Measurements from ENCODE around the gene DGKE. TPM values are rescaled to one million over a fixed set of nuclear protein-coding genes. Genes with fewer than 3 reads are reported as not detected.

The DGKE gene
- total RNA-seq, 1 donor from 2014 or later, result 11.8 TPM

DNA sequence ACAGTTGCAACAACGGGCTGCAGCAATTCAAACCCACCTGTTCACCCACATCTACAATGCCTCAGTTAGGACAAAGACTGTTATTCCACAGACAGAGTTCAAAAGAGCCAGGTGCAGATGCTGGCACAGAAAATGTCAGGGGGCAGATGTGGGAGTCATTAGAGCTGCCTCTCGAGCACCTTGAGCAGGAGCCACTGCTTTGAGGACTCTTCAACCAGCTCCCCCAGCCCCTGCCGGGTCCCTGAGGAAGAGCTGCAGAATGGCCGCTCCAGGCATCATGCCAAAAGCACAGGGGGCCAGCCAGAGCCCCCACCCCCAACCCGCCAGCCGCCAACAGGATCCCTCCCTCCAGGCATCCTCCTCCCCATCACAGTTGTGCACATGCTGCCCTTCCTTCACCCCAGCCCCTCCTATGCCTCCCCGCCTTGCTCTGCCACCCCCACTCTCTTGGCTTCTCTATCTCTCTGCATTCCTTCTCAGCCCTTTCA, 21.0 kb upstream of the DGKE start:
- DNase-seq (ENCODE audit: extremely low read depth, low read depth, low spot score), result no peak

- no peak for DNase-seq (ENCODE audit: extremely low read depth, low read depth, low spot score)
Observed at GRCh38 chr17:56815711-56816110, 18.2 kb upstream of the DGKE start.

DNA sequence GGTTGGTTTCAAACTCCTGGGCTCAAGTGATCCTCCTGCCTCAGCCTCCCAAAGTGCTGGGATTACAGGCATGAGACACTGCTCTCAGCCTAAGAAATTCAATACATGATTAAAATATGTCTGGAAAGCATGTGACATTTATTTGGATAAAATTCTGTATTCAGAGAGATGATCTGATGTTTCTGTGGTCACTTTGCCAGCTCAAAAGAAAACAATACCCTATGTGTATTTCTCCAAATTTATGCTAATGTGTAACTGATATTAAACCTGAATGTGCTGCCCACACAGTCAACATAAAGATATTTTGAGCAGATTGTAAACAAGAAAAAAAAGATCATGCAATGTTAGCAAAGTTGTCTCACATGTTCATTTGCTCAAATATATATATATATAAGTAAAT, 16.9 kb upstream of the DGKE start:
- no peak for DNase-seq (ENCODE audit: extremely low read depth, low read depth, low spot score)

DNA sequence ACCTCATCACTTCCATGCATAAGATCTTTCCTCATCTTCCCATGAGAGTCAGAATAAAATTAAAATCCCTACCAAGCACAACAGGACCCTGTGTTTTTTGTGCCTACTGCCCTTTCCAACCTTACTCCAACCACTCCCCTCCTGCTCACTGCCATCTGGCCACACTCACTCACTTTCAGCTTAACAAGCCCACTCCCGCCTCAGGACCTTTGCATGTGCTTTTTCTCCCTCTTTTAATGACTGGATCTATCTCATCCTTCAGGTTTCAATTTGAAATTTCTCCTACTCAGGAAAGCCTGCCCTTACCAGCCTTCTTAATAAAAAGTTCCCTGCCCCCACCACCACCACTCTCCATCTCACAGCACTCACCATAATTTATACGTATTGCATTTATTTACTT, 14.9 kb upstream of the DGKE start:
- no peak for DNase-seq (ENCODE audit: extremely low read depth, low read depth, low spot score)

DNA sequence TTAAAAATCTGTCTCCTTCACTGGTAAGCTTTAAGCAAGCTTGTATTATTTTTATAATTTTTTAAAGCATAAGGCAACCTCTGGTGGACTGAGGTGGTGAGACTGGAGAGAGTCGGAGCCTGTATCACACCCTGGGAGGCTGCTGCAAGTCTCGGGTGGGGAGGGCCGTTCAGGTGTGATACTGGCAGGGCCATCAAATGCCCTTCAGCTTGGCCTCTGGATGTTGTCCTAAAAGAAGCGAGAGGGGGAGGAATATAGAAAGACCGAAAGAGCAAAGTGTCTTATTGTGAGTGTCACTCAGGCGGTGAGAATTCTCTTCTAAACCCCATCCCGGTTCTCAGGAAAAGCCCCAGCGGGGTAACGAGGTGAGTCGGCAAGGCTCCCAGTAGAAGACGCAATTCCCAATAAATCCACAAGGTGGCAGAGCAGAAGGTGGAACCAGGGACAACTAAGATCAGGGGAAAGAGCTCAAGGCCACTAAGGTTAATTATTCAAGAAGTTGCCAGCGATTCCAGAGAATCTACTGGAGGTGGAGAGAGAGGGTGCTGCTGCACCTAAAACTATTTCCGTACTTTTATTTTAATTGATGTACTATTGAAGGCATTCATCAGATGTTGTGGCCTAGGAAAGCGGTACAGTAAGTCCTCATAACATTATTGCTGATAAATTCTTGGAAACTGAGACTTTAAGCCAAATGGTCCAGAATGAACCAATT, 14.4 kb upstream of the DGKE start:
- no peak for DNase-seq (ENCODE audit: extremely low read depth, low read depth, low spot score)

DNA sequence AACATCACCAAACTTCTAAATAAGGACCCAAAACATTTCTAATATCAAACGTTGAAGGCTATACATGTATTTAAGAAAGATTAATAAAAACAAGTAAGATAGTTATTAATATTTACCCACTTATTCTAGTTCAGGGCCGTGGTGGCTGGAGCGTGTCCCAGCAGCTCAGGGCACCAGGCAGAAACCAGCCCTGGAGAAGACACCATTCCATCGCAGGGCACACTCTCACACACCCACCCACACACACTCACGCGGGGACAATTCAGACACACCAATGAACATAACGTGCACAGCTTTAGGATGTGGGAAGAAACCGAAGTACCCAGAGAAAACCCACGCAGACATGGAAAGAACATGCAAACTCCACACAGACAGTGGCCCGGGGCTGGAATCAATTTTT, 13.7 kb upstream of the DGKE start:
- no peak for DNase-seq (ENCODE audit: extremely low read depth, low read depth, low spot score)

- no peak for DNase-seq (ENCODE audit: extremely low read depth, low read depth, low spot score)
Observed at GRCh38 chr17:56821847-56822534, 12.0 kb upstream of the DGKE start.

- no peak for DNase-seq (ENCODE audit: extremely low read depth, low read depth, low spot score)
Observed at GRCh38 chr17:56822725-56823124, 11.2 kb upstream of the DGKE start.

DNA sequence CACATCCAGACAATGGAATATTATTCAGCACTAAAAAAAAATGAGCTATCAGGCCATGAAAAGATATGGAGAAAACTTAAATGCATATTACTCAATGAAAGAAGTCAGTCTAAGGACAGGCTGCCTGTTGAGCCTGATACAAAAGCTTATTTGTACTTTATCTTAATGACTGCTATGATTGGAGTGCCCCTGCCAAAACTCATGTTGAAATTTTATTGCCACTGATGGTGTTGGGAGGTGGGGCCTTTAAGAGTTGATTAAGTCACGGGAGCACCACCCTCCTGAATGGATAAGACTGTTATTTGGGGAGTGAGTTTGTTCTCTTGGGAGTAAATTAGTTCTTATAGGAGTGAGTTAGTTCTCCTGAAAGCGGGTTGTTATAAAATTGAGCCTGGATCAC, 10.1 kb upstream of the DGKE start:
- DNase-seq (ENCODE audit: extremely low read depth, low read depth, low spot score), result no peak

DNA sequence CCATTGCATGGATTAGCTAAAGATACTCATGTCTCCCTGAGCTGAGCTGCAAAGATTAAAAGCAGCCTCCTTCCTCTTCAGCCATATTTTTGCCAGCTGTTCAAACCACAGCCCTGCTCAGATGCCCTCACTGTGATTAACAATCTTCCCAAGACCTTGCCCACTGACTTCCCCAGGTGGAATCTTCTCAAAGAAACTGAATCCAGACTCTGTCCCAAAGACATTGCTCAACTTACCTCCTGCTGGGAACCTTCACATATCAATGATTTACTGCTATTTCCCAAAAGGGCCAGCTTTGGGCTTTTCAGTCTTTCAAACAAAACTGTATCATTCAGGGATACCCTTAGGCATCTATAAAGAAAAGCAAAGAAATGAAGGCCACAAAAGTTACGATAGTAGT, 9.4 kb upstream of the DGKE start:
- DNase-seq (ENCODE audit: extremely low read depth, low read depth, low spot score), result no peak

DNA sequence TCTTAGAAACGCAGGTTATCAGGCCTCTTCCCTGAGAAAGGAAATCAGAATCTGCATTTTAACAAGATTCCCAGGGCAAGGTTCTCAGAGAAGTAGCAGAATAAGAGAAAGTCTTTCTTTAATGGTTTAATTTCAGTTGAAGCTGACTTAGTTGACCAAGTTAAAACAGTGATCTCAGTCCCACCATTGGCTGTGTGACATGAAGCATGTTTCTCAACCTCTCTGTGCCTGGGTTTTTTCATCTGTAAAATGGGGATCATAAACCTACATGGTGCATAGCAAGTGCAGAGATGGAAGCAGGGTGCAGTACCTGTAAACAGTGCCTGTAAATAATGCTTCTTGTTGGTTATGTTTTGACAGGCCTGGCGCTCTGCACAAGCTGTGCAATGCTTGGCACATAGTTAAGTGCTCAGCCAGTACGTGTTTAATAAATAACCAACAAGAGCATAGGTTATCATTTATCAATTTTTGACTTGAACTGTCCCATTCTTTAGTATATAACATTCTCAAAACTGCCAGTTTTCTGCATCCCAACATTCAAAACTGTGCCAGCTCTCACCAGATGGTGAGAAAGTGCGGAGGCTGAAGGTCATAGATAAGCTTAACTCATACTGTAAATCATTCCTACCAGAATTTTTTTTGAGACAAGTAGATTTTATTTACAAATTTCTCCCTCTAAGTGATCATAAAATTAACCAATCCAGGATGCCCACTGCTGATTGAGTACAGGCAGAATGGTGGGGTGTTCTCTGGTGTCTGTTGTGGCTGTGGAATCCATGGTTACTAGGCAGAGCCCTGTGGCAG, 7.1 kb upstream of the DGKE start:
- DNase-seq (ENCODE audit: extremely low read depth, low read depth, low spot score), result no peak

DNA sequence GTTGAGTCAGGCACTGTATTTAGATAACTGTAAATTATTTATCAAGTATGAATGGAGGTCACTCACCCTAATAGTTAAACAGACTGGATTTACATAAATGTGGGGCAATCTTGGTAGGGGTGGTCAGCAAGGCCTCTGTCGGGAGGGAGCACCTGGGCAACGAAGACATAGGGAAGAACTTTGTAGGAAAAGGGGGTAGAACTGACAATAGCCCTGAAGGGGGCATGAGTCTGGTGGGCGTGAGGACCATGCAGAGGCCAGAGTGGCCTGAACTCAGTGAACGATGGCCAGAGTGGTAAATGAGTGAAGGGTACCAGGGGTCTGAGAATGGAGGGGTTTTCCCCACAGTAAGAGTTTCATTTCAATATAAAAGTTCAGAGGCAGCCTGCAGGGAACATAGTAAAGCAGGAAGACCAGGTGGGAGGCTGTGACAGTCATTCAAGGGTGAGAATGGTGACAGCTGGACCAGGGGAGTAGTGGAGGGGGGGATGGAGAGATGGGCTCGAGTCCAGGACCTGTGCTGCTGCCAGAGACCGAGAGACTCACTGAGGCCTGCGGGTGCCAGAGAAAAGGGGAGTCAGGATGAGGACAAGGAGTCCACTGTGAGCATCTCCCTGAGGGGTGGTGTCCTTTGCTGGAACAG, 3.1 kb upstream of the DGKE start:
- DNase-seq (ENCODE audit: extremely low read depth, low read depth, low spot score), result no peak

DNA sequence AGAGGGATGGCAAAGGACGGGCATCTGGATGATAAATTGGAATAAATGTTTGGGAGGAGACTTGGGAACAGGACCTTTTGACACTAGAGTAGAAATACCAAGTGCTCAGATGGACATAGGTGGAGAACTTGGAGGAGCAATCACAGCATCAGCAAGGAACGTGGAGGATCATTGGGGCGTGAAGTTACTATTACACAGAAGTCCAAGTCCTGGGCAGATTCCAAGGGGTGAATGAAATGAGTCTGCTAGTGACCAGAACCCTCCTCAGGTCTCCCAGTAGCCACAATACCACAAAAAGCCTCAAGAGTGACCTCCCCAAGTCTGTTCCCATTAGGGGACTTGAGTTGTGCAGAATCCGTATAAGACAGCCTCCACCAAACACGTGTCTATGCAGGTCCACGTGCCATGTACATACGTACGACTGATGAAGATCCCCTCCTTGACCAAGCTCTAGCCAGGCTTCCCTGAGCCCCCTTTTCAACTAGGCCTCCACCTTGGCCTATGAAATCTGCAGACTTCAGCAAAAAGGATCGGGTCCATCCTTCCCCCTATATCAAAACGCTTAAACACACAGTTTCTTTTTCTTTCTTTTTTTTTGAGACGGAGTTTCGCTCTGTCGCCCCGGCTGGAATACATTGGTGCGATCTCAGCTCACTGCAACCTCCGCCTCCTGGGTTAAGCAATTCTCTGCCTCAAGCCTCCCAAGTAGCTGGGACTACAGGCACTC, 2.4 kb upstream of the DGKE start:
- no peak for DNase-seq (ENCODE audit: extremely low read depth, low read depth, low spot score)

DNA sequence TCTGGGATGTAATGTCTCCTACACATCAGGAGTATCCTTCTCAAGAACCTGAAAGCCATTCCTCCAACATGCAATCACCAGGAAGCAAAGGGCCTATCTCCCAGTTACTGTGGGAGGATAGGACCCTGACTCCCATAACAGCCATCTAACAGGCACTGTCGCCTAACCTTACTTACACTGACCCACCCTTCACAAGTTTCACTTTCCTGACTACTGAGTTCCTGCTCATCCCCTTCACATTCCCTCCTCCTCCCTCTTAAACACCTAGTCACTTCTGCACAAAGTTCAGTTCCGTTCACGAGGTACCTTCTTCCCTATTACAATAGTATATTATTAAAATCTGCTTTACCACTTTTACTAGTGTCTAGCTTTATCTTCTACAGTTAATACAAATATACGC, 1.5 kb upstream of the DGKE start:
- no peak for DNase-seq (ENCODE audit: extremely low read depth, low read depth, low spot score)

DNA sequence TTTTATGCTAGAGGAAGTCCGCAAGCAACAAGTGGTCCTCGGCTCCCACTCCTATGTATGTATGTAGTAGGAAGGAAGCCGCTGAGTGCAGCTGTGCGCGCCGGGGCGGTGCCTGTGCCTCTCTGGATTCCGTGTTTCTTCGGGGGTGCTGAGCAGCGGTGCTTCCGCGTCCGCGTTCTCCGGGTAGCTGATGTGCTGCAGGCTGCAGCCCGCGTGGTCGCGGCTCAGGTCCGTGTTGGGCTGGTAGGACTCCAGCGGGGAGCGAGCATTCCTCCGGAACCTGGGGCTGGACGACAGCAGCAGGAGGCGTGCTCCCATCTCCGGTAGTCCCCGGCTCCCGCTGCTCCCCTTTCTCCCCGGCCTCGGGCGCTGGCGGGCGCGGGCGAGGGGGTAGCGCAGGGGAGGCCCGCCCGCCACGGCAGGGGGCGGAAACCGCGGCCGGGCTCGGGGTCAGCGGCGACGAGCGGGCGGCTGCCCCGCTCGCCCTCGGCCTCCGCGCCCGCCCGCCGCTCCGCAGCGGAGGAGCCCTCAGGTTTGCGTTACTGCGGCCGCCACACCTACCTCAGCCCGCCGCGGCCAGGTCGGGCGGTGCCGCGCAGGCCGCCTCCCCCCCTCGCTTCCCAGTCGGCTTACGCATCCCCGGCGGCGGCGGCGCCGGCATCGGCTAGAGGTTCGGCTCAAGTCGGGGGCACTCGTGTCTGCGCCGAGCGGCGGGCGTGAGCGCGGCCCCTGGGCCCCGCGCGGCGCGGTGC, 718 bp upstream of the DGKE start:
- no peak for DNase-seq (ENCODE audit: extremely low read depth, low read depth, low spot score)

GRCh38 chr17:56834380-56835263, 671 bp downstream of the DGKE start:
- DNase-seq (ENCODE audit: extremely low read depth, low read depth, low spot score), result no peak

GRCh38 chr17:56835264-56835585, 1.3 kb downstream of the DGKE start:
- DNase-seq (ENCODE audit: extremely low read depth, low read depth, low spot score), result no peak

DNA sequence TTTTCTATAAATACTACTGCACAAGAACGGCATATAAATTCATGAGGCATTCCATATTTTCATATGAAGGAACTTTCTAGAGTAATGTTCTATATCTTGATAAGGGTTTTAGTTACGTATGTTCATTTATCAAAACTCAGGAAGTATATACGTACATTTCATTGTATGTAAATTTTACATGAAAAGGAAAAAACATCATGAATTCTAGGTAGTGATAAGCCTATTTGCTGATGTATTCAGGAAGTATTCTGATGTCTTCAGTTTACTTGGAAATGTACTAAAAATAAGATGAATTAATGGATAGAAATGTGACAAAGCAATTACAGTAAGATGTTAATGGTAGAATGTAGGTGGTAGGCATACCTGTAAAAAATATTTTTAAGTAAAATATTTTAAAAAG, 4.7 kb downstream of the DGKE start:
- DNase-seq (ENCODE audit: extremely low read depth, low read depth, low spot score), result no peak

DNA sequence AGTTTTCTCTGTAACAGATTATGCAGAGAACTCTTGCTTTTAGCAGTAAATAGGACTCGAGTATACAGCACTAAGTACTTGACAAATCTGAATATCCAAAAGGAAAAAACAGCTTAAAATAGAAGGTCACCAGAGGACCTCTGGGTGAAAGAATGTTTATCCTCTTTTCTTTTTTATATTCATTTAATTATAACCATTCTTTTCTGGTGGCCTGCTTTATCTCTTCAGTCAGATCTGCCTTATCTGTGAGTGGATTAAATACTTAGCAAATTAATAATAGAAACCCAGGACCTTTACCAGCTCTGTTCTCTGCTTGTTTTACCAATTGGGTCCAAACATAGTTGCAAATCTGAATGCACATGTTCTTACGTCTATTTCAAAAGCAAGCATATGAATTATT, 8.6 kb downstream of the DGKE start:
- no peak for DNase-seq (ENCODE audit: extremely low read depth, low read depth, low spot score)

All from glomerular endothelial cell (primary cell).